Calu3 (cell line): ENCODE results near the gene CXCR4. TPM values are rescaled to one million over a fixed set of nuclear protein-coding genes. Genes with fewer than 3 reads are reported as not detected.
"Not testable (repeated sequence)": the region's sequence is repeated elsewhere in the genome, so short reads cannot be mapped to it uniquely, and the experiment has no call there.

Source experiments
- BruUV-seq: library from RNA; stranded (reverse); fragments of 400-500 nt; replicated peaks from 2 replicates; lab custom pipeline; 2021; lab: Mats Ljungman, UMichigan
- CTCF ChIA-PET: fragments of 300-600 bp; sonication (Branson Sonifier 250); formaldehyde crosslinking; loops from one replicate; lab custom pipeline; 2022; ENCODE audit warnings: antibody characterized with exemption; lab: Charles Lee
- DNase-seq: peaks from one replicate; pipeline ENCODE4 v3.0.0; 2022
- H3K27ac Mint-ChIP-seq: one replicate; pipeline ENCODE4 v1.8.0; 2022; ENCODE audit warnings: mixed read lengths; ENCODE audit not compliant: unreplicated experiment
- H3K27me3 Mint-ChIP-seq: one replicate; pipeline ENCODE4 v1.8.0; 2022; ENCODE audit warnings: mixed read lengths; ENCODE audit not compliant: unreplicated experiment
- H3K36me3 Mint-ChIP-seq: one replicate; pipeline ENCODE4 v1.8.0; 2022; ENCODE audit warnings: mild to moderate bottlenecking, moderate library complexity, mixed read lengths; ENCODE audit not compliant: insufficient read depth, unreplicated experiment
- H3K4me1 Mint-ChIP-seq: one replicate; pipeline ENCODE4 v1.8.0; 2022; ENCODE audit warnings: mild to moderate bottlenecking, low read depth, mixed read lengths; ENCODE audit not compliant: unreplicated experiment
- H3K4me3 Mint-ChIP-seq: one replicate; pipeline ENCODE4 v1.8.0; 2022; ENCODE audit warnings: mild to moderate bottlenecking, low read depth, moderate library complexity, mixed read lengths; ENCODE audit not compliant: unreplicated experiment
- H3K9me3 Mint-ChIP-seq: one replicate; pipeline ENCODE4 v1.8.0; 2022; ENCODE audit warnings: low read depth, mixed read lengths; ENCODE audit not compliant: unreplicated experiment
- intact Hi-C: fragments of 100-400 bp; cut with micrococcal nuclease; formaldehyde crosslinking; loops from one replicate; pipeline ENCODE4 v1.10.0; 2022; ENCODE audit not compliant: unreplicated experiment
- total RNA-seq: library from RNA; stranded (reverse); gene quantifications from 2 replicates; pipeline ENCODE4 v1.2.3, GENCODE V29; 2022
- TF ChIP-seq, protein P1 (sequence below): fragments of 200-600 bp; IDR thresholded peaks from one replicate; pipeline ENCODE4 v1.8.0; 2022; ENCODE audit warnings: antibody characterized with exemption; ENCODE audit not compliant: unreplicated experiment

CXCR4 gene
- total RNA-seq, 1 experiment from 2014 or later, result 16.7 TPM

GRCh38 chr2:136077107-136077506 is 40.8 kb downstream of the CXCR4 start:
- TF ChIP-seq, protein P1, sequence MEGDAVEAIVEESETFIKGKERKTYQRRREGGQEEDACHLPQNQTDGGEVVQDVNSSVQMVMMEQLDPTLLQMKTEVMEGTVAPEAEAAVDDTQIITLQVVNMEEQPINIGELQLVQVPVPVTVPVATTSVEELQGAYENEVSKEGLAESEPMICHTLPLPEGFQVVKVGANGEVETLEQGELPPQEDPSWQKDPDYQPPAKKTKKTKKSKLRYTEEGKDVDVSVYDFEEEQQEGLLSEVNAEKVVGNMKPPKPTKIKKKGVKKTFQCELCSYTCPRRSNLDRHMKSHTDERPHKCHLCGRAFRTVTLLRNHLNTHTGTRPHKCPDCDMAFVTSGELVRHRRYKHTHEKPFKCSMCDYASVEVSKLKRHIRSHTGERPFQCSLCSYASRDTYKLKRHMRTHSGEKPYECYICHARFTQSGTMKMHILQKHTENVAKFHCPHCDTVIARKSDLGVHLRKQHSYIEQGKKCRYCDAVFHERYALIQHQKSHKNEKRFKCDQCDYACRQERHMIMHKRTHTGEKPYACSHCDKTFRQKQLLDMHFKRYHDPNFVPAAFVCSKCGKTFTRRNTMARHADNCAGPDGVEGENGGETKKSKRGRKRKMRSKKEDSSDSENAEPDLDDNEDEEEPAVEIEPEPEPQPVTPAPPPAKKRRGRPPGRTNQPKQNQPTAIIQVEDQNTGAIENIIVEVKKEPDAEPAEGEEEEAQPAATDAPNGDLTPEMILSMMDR, result no peak
- Mint-ChIP-seq H3K9me3 (peaks cover 7% of the 10 kb centered on the region), H3K4me1 (no peaks in the 10 kb centered on the region), H3K27me3 (no peaks in the 10 kb centered on the region), H3K27ac (no peak overlapping the region), H3K4me3 (no peak overlapping the region), H3K36me3 (no peaks in the 10 kb centered on the region)
- DNase-seq, result no peak
- BruUV-seq, result no TSS peak
- CTCF ChIA-PET, result no interaction called here
- intact Hi-C loops, result no loop called here

DNA sequence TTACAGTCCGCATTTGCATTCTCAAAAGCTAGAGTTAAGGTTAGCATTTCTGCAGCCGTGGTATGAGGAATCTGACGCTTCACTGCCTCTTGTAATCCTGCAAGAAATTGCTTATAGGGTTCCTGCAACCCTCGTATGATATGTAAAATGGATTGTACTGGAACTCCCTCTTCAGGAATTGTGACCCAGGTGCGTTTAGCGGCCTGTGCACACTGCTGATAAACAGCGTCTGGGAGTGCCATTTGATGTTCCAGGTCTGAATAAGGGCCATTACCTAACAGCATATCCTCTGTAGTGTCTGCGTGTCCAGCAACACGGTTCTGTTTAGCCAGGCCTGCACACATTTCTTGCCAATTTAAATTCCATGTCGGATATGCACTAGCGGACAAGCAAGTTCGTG is 42.5 kb downstream of the CXCR4 start:
- CTCF ChIA-PET, result no interaction called here
- Mint-ChIP-seq H3K9me3 (peaks cover 10% of the 10 kb centered on the region), H3K36me3 (no peaks in the 10 kb centered on the region), H3K27me3 (no peaks in the 10 kb centered on the region), H3K27ac (no peak overlapping the region), H3K4me3 (no peak overlapping the region), H3K4me1 (no peaks in the 10 kb centered on the region)
- TF ChIP-seq, protein P1, result no peak
- BruUV-seq, result no TSS peak
- intact Hi-C loops, result no loop called here
- DNase-seq, result no peak

GRCh38 chr2:136072621-136073020 is 45.3 kb downstream of the CXCR4 start:
- Mint-ChIP-seq H3K4me3 (no peak overlapping the region), H3K27ac (no peak overlapping the region), H3K9me3 (peaks cover 10% of the 10 kb centered on the region), H3K27me3 (no peaks in the 10 kb centered on the region), H3K4me1 (no peaks in the 10 kb centered on the region), H3K36me3 (no peaks in the 10 kb centered on the region)
- DNase-seq, result no peak
- intact Hi-C loops, result no loop called here
- TF ChIP-seq, protein P1, result no peak
- BruUV-seq, result no TSS peak
- CTCF ChIA-PET, result no interaction called here

DNA sequence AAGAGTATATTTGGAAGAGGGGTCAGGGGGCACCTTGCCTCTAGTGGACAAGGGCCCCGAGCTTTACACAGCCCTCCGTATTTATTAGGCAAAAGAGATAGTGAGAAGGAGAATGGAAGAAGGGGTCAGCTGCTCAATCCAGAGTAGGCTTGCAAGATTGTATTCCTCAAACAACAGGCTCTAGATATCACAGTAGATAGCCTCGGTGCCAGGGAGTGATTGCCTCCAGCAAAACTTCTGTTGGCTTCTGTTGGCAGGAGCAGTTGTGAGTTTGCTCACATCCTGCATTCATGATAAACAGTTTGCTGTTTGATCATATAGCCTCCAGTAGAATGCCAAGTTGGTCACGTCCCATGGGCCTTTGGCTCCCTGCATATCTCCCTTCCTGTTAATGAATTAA is 46.1 kb downstream of the CXCR4 start:
- H3K9me3 Mint-ChIP-seq, result peaks cover 10% of the 10 kb centered on the region
- H3K4me3 Mint-ChIP-seq, intact Hi-C loops, H3K27me3 Mint-ChIP-seq, CTCF ChIA-PET, DNase-seq, H3K4me1 Mint-ChIP-seq, H3K27ac Mint-ChIP-seq, BruUV-seq, H3K36me3 Mint-ChIP-seq: not testable (repeated sequence)

DNA sequence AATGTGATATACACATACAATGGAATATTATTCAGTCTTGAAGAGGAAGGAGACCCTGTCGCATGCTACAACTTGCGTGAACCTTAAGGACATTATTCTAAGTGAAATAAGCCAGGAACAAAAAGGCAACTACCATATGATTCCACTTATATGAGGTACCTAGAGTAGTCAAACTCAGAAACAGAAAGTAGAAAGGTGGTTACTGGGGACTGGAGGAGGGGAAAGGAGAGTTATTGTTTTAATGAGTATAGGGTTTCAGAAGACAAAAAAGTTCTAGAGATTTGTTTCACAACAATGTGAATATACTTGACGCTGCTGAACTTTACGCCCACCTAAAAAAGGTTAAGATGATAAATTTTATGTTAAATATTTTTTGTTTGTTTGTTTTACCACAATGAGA is 47.0 kb downstream of the CXCR4 start:
- intact Hi-C loops, result no loop called here
- TF ChIP-seq, protein P1, result no peak
- CTCF ChIA-PET, result no interaction called here
- no peak overlapping the region for H3K4me3 Mint-ChIP-seq
- peaks cover 8% of the 10 kb centered on the region for H3K9me3 Mint-ChIP-seq
- no peak for DNase-seq
- H3K36me3 Mint-ChIP-seq, result no peaks in the 10 kb centered on the region
- peaks cover 7% of the 10 kb centered on the region for H3K4me1 Mint-ChIP-seq
- H3K27me3 Mint-ChIP-seq, result no peaks in the 10 kb centered on the region
- BruUV-seq, result no TSS peak
- H3K27ac Mint-ChIP-seq, result no peak overlapping the region
